ENCODE results near the gene PCDHA1.

Gene PCDHA1

DNA sequence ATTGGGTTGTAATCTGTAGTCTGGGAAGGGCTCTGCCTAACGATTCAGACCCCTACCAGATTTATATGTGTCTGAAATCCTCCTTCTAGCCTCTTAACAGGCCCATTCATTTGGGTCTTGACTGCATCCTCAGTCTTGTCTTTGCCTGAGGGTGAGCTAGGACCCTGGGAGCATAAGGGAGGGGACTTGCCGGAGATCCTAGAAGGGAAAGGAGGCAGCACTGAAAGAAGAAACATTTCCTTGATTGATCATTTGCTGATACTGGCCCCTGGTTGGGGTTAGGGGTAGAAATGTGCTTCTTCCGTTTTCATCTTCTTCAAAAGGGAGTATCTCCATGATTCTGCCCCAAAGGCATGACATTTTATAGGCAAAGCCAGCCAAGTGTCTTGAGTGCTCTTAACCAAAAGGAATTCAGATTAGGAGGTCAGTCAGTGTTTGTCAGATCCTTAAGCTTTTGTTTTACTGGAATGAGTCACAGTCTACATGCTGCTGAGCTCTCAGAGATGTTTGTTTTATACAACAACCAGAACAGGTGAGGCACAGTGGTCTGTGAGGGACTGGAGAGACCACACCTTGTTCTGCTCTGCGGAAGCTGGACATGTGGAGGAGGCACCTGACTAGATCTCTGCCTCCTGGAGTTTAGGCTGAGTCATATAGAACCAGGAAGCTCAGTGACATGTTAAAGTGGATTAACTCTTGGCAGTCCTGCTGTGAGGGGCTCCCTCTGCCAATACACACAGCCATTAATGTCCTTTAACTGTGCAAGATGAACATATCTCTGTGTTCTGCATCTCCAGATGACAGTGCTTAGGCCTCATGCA, 218.1 kb downstream of the PCDHA1 start:
- H3K4me3 ChIP-seq (ENCODE audit: control insufficient read depth, low read depth, low read length): no peak overlapping the region
- TF ChIP-seq CTCF (IDR thresholded peaks at IDR 0.05; ENCODE audit: control insufficient read depth, insufficient read depth, low read depth, low read length, missing control alignments): no peak
- no peak for DNase-seq (ENCODE audit: low read depth)

DNA sequence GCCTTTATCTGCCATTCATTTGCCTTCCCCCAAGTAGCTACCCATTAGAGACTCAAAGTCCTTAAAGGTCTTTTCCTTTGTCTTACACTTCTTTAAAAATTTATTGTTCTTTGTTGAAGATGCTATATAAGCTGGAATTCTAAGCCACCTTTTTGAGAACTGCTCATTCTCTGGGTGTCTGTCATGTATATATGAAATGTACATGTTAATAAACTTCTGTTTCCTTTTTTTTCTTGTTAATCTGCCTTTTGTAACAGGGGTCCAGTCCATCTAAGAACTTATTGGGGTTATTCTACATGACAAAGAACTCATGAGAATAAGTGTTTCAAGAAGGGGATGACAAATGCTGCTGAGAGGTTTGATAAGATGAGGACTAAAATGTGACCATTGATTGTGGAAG, 221.9 kb downstream of the PCDHA1 start:
- no peak for TF ChIP-seq CTCF (IDR thresholded peaks at IDR 0.05; ENCODE audit: control insufficient read depth, insufficient read depth, low read depth, low read length, missing control alignments)
- DNase-seq (ENCODE audit: low read depth): no peak
- no peak overlapping the region for H3K4me3 ChIP-seq (ENCODE audit: control insufficient read depth, low read depth, low read length)

GRCh38 chr5:141010047-141010793, 224.3 kb downstream of the PCDHA1 start:
- H3K4me3 ChIP-seq (ENCODE audit: control insufficient read depth, low read depth, low read length): no peak overlapping the region
- no peak for DNase-seq (ENCODE audit: low read depth)
- no peak for TF ChIP-seq CTCF (IDR thresholded peaks at IDR 0.05; ENCODE audit: control insufficient read depth, insufficient read depth, low read depth, low read length, missing control alignments)

GRCh38 chr5:141017943-141018342, 232.0 kb downstream of the PCDHA1 start:
- no peak for DNase-seq (ENCODE audit: low read depth)
- TF ChIP-seq CTCF (IDR thresholded peaks at IDR 0.05; ENCODE audit: control insufficient read depth, insufficient read depth, low read depth, low read length, missing control alignments): no peak
- no peak overlapping the region for H3K4me3 ChIP-seq (ENCODE audit: control insufficient read depth, low read depth, low read length)

GRCh38 chr5:141022384-141022783, 236.4 kb downstream of the PCDHA1 start:
- no peak for TF ChIP-seq CTCF (IDR thresholded peaks at IDR 0.05; ENCODE audit: control insufficient read depth, insufficient read depth, low read depth, low read length, missing control alignments)
- DNase-seq (ENCODE audit: low read depth): no peak
- H3K4me3 ChIP-seq (ENCODE audit: control insufficient read depth, low read depth, low read length): no peak overlapping the region

DNA sequence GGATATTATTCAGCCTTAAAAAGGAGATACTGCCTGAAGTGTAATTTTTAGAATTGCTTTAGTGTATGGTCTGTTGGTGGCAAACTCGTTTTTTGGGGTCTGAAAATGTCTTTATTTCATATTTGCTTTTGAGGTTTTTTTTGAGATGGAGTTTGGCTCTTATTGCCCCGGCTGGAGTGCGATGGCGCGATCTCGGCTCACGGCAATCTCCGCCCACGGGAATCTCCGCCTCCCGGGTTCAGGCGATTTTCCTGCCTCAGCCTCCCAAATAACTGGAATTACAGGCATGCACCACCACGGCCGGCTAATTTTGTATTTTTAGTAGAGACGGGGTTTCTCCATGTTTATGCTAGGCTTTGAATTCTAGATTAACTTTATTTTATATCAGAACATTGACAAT, 245.1 kb downstream of the PCDHA1 start:
- TF ChIP-seq CTCF (IDR thresholded peaks at IDR 0.05; ENCODE audit: control insufficient read depth, insufficient read depth, low read depth, low read length, missing control alignments): no peak
- no peak for DNase-seq (ENCODE audit: low read depth)
- H3K4me3 ChIP-seq (ENCODE audit: control insufficient read depth, low read depth, low read length): no peak overlapping the region

All from AG09309 (cell line).